IMR-90 (cell line): ENCODE data around the gene EXOC4. TPM values are rescaled to one million over a fixed set of nuclear protein-coding genes. Genes with fewer than 3 reads are reported as not detected.

Experiments
- ATAC-seq: fragments of 200-7000 bp; cut with Tn5 transposase; 2 replicates; pipeline ENCODE4 v1.9.1; 2020; ENCODE audit warnings: low read depth, mild to moderate bottlenecking, moderate library complexity
- BruUV-seq: library from RNA; stranded (reverse); fragments of 400-500 nt; replicated peaks from 2 replicates; lab custom pipeline; 2021; lab: Mats Ljungman, UMichigan
- CTCF ChIA-PET: fragments of 300-600 bp; formaldehyde crosslinking; extraction: SDS; loops from one replicate; lab custom pipeline; 2021; ENCODE audit warnings: antibody characterized with exemption; lab: Yijun Ruan, JAX
- POLR2A ChIA-PET: fragments of 300-600 bp; sonication (Branson Sonifier 250); formaldehyde crosslinking; loops from one replicate; lab custom pipeline; 2022; ENCODE audit warnings: antibody characterized with exemption; ENCODE audit not compliant: unreplicated experiment; lab: Charles Lee
- DNase-seq: peaks from one replicate; pipeline ENCODE4 v3.0.0; 2013
- H2AFZ ChIP-seq: replicated peaks from 2 replicates; pipeline ENCODE3; 2013; ENCODE audit warnings: low read length, mild to moderate bottlenecking; ENCODE audit not compliant: poor library complexity
- H2AK5ac ChIP-seq: 2 replicates; pipeline ENCODE4 v1.6.1; 2013; ENCODE audit warnings: low read depth, low read length, inconsistent platforms
- H2AK9ac ChIP-seq: replicated peaks from 2 replicates; pipeline ENCODE3; 2013; ENCODE audit warnings: mild to moderate bottlenecking, low read depth, low read length, moderate library complexity; ENCODE audit not compliant: poor library complexity
- H2BK120ac ChIP-seq: 2 replicates; pipeline ENCODE4 v1.6.1; 2013; ENCODE audit warnings: low read depth, low read length, inconsistent platforms
- H2BK15ac ChIP-seq: 3 replicates; pipeline ENCODE4 v1.6.1; 2013; ENCODE audit warnings: low read depth, low read length, inconsistent platforms
- H2BK20ac ChIP-seq: 2 replicates; pipeline ENCODE4 v1.6.1; 2013; ENCODE audit warnings: low read depth, mild to moderate bottlenecking, inconsistent platforms, low read length, moderate library complexity
- H2BK5ac ChIP-seq: 2 replicates; pipeline ENCODE4 v1.6.1; 2013; ENCODE audit warnings: mild to moderate bottlenecking, low read depth, low read length, inconsistent platforms; ENCODE audit not compliant: poor library complexity, severe bottlenecking
- H3K14ac ChIP-seq: replicated peaks from 2 replicates; pipeline ENCODE4 v1.6.1; 2013; ENCODE audit warnings: low read depth, low read length, inconsistent platforms
- H3K18ac ChIP-seq: 2 replicates; pipeline ENCODE4 v1.6.1; 2013; ENCODE audit warnings: low read depth, low read length, control low read depth
- H3K23ac ChIP-seq: 2 replicates; pipeline ENCODE4 v1.6.1; 2013; ENCODE audit warnings: low read depth, low read length, inconsistent platforms
- H3K27ac ChIP-seq: 2 replicates; pipeline ENCODE4 v1.5.1; 2013; ENCODE audit warnings: mild to moderate bottlenecking, control low read depth, low read length; ENCODE audit not compliant: insufficient read depth
- H3K27me3 ChIP-seq: 2 replicates; pipeline ENCODE4 v1.6.1; 2013; ENCODE audit warnings: low read length; ENCODE audit not compliant: control insufficient read depth, insufficient read depth
- H3K36me3 ChIP-seq: 2 replicates; pipeline ENCODE4 v1.6.1; 2013; ENCODE audit warnings: low read length, mixed read lengths; ENCODE audit not compliant: control insufficient read depth, insufficient read depth
- H3K4ac ChIP-seq: 2 replicates; pipeline ENCODE4 v1.6.1; 2013; ENCODE audit warnings: low read depth, low read length, inconsistent platforms
- H3K4me1 ChIP-seq: 2 replicates; pipeline ENCODE4 v1.6.1; 2013; ENCODE audit warnings: low read length, mixed read lengths; ENCODE audit not compliant: control insufficient read depth, insufficient read depth
- H3K4me2 ChIP-seq: 2 replicates; pipeline ENCODE4 v1.6.1; 2013; ENCODE audit warnings: low read depth, mild to moderate bottlenecking, control low read depth, low read length, moderate library complexity
- H3K4me3 ChIP-seq: 2 replicates; pipeline ENCODE4 v1.5.1; 2013; ENCODE audit warnings: low read depth, mild to moderate bottlenecking, control low read depth, low read length, moderate library complexity; ENCODE audit not compliant: insufficient read depth
- H3K56ac ChIP-seq: 2 replicates; pipeline ENCODE4 v1.6.1; 2013; ENCODE audit warnings: low read length, inconsistent platforms; ENCODE audit not compliant: insufficient read depth; ENCODE audit errors: extremely low read depth
- H3K79me1 ChIP-seq, 2 experiments: 2 replicates each; pipeline ENCODE4 v1.6.1; 2013; ENCODE audit warnings: low read length in 2 of 2, inconsistent platforms in 1 of 2, low read depth in 1 of 2
- H3K9ac ChIP-seq: 2 replicates; pipeline ENCODE4 v1.6.1; 2013; ENCODE audit warnings: low read depth, low read length, control low read depth
- H3K9me1 ChIP-seq: 2 replicates; pipeline ENCODE4 v1.6.1; 2013; ENCODE audit warnings: low read length, inconsistent platforms; ENCODE audit not compliant: insufficient read depth
- H3K9me3 ChIP-seq: 2 replicates; pipeline ENCODE4 v1.6.1; 2013; ENCODE audit warnings: low read length; ENCODE audit not compliant: control insufficient read depth, insufficient read depth
- H4K20me1 ChIP-seq: 2 replicates; pipeline ENCODE4 v1.6.1; 2013; ENCODE audit warnings: low read length, inconsistent platforms; ENCODE audit not compliant: insufficient read depth
- H4K5ac ChIP-seq: 2 replicates; pipeline ENCODE4 v1.6.1; 2013; ENCODE audit warnings: mild to moderate bottlenecking, low read depth, low read length, control low read depth
- H4K8ac ChIP-seq, 2 experiments: 2 replicates each; pipeline ENCODE4 v1.6.1; 2013; ENCODE audit warnings: low read depth in 2 of 2, low read length in 2 of 2, control low read depth in 1 of 2, inconsistent platforms in 1 of 2
- H4K91ac ChIP-seq: 2 replicates; pipeline ENCODE4 v1.6.1; 2013; ENCODE audit warnings: low read depth, low read length, inconsistent platforms; ENCODE audit not compliant: insufficient read depth
- BHLHE40 ChIP-seq: fragments of 150-350 bp; IDR thresholded peaks from 2 replicates; pipeline ENCODE4 v1.6.1; 2016; ENCODE audit warnings: mild to moderate bottlenecking, low read depth, low read length
- CEBPB ChIP-seq: IDR thresholded peaks from 2 replicates; pipeline ENCODE4 v1.6.1; 2012; ENCODE audit warnings: low read depth, low read length, improper control_type of control experiment
- CHD1 ChIP-seq: IDR thresholded peaks from 2 replicates; pipeline ENCODE4 v1.6.1; 2012; ENCODE audit warnings: low read depth, low read length, improper control_type of control experiment
- FOS ChIP-seq: fragments of 150-350 bp; IDR thresholded peaks from 2 replicates; pipeline ENCODE4 v1.6.1; 2016; ENCODE audit warnings: low read depth, low read length
- MAFK ChIP-seq: IDR thresholded peaks from 2 replicates; pipeline ENCODE4 v1.6.1; 2012; ENCODE audit warnings: low read depth, low read length, improper control_type of control experiment
- MAZ ChIP-seq: IDR thresholded peaks from 2 replicates; pipeline ENCODE4 v1.6.1; 2012; ENCODE audit warnings: low read depth, mild to moderate bottlenecking, low read length, improper control_type of control experiment, moderate library complexity, borderline replicate concordance
- MXI1 ChIP-seq: IDR thresholded peaks from 2 replicates; pipeline ENCODE4 v1.6.1; 2012; ENCODE audit warnings: low read depth, mild to moderate bottlenecking, low read length, moderate library complexity, borderline replicate concordance
- NFE2L2 ChIP-seq: fragments of 150-350 bp; IDR thresholded peaks from 2 replicates; pipeline ENCODE4 v1.6.1; 2016; ENCODE audit warnings: low read depth, mild to moderate bottlenecking, low read length
- POLR2A ChIP-seq: IDR thresholded peaks from 2 replicates; pipeline ENCODE4 v1.6.1; 2012; ENCODE audit warnings: mild to moderate bottlenecking, low read depth, low read length
- RAD21 ChIP-seq: IDR thresholded peaks from 2 replicates; pipeline ENCODE4 v1.6.1; 2012; ENCODE audit warnings: low read length, improper control_type of control experiment
- RCOR1 ChIP-seq: IDR thresholded peaks from 2 replicates; pipeline ENCODE4 v1.6.1; 2012; ENCODE audit warnings: mild to moderate bottlenecking, low read length, improper control_type of control experiment; ENCODE audit not compliant: insufficient replicate concordance
- RFX5 ChIP-seq: IDR thresholded peaks from 2 replicates; pipeline ENCODE4 v1.8.0; 2012; ENCODE audit warnings: low read depth, mild to moderate bottlenecking, low read length, moderate library complexity
- SMC3 ChIP-seq: fragments of 150-350 bp; IDR thresholded peaks from 2 replicates; pipeline ENCODE4 v1.6.1; 2016; ENCODE audit warnings: low read depth, mild to moderate bottlenecking, antibody characterized with exemption, low read length, moderate library complexity
- WGBS, 2 experiments: methylation state at CpG; one replicate each; pipeline versions ENCODE4 v1.1.5 to v1.1.7; 2013; ENCODE audit warnings: missing lambda C conversion rate in 2 of 2; ENCODE audit not compliant: insufficient read length in 1 of 2; ENCODE audit errors: extremely low coverage in 2 of 2; 5-methylcytosine and 5-hydroxymethylcytosine counted together
- dilution Hi-C: fragments of 300-500 bp; cut with HindIII; formaldehyde crosslinking; loops from one replicate; pipeline ENCODE4 v1.14.3; 2018; ENCODE audit warnings: low sequenced_read_pairs; ENCODE audit not compliant: unreplicated experiment
- in situ Hi-C: fragments of 300-500 bp; cut with MboI; formaldehyde crosslinking; loops from 3 replicates; pipeline ENCODE4 v1.14.3; 2019; ENCODE audit warnings: low sequenced_read_pairs, inconsistent platforms, mixed read lengths
- intact Hi-C: fragments of 100-400 bp; cut with micrococcal nuclease; formaldehyde crosslinking; loops from 2 replicates; pipeline ENCODE4 v1.10.0; 2022
- polyA plus RNA-seq, 3 experiments: library from polyadenylated mRNA; depleted of rRNA; stranded (reverse); fragments of >200 nt; gene quantifications; 2 replicates each; pipeline ENCODE4 v1.2.3, GENCODE V29; 2012; ENCODE audit warnings: low replicate concordance in 1 of 3
- total RNA-seq: library from RNA; depleted of rRNA; stranded (reverse); fragments of >200 nt; gene quantifications from 2 replicates; pipeline ENCODE4 v1.2.3, GENCODE V29; 2012
- TF ChIP-seq, protein P1 (sequence below): conservative IDR thresholded peaks from 2 replicates; pipeline ENCODE4 v1.5.1; 2012; ENCODE audit warnings: mild to moderate bottlenecking, low read depth, low read length, improper control_type of control experiment
- TF ChIP-seq, protein P2 (sequence below): fragments of 150-350 bp; IDR thresholded peaks from 2 replicates; pipeline ENCODE4 v1.6.1; 2016; ENCODE audit warnings: low read depth, mild to moderate bottlenecking, low read length, moderate library complexity, borderline replicate concordance
- TF ChIP-seq, protein P3 (sequence below): fragments of 150-350 bp; IDR thresholded peaks from 2 replicates; pipeline ENCODE4 v1.6.1; 2017; ENCODE audit warnings: mild to moderate bottlenecking, antibody characterized with exemption, low read length, low read depth

Gene EXOC4
- total and polyA plus RNA-seq, 2 of the 4 experiments (the other 2 are of a cell fraction), result 25.4 to 94.6 TPM

DNA sequence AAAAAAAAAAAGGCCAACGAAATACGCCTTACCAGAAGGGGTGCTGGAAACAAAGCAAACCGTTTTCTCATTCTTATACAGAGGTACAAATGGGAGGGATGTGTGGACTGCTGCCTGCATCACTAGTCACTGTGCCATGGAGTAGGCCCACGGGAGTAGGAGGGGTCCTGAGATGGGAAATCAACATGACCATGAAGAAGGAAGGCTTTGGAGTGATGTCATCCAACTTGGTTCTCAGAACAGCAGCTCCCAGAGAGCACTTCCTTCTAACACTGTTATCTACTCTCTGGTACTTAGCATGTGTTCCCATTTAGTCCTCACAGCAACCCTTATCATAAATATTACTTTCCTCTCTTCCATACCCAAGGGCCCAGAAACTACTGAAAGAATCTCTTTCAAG, 814.3 kb downstream of the EXOC4 start:
- Histone ChIP-seq H3K4me3 (no peak overlapping the region), H3K14ac (no peak overlapping the region), H4K20me1 (no peaks in the 10 kb centered on the region), H4K91ac (no peak overlapping the region), H3K9ac (no peak overlapping the region), H2AK5ac (no peak overlapping the region), H2BK20ac (no peak overlapping the region), H3K9me1 (peaks cover 4% of the 10 kb centered on the region; the same call in 1 of the 2 replicates), H2BK120ac (no peak overlapping the region), H3K9me3 (no peaks in the 10 kb centered on the region), H3K56ac (no peak overlapping the region), H3K4me1 (no peaks in the 10 kb centered on the region), H2BK5ac (no peak overlapping the region), H3K79me1 (no peaks in the 10 kb centered on the region), H4K5ac (no peak overlapping the region), H2BK15ac (no peak overlapping the region), H2AFZ (no peak overlapping the region), H3K18ac (no peak overlapping the region), H2AK9ac (no peak overlapping the region), H3K27me3 (no peaks in the 10 kb centered on the region), H3K36me3 (no peaks in the 10 kb centered on the region), H3K4me2 (no peak overlapping the region), H4K8ac (no peak overlapping the region), H3K23ac (no peak overlapping the region), H3K27ac (no peak overlapping the region), H3K4ac (no peak overlapping the region)
- BruUV-seq, result no TSS peak
- ChIA-PET POLR2A (no interaction called here), CTCF (no interaction called here)
- ATAC-seq (no peak), DNase-seq (no peak)
- dilution Hi-C loops, result no loop called here
- no CpG with 5 or more reads among the region's 4 CpGs for WGBS, 2 experiments
- TF ChIP-seq, protein P1, sequence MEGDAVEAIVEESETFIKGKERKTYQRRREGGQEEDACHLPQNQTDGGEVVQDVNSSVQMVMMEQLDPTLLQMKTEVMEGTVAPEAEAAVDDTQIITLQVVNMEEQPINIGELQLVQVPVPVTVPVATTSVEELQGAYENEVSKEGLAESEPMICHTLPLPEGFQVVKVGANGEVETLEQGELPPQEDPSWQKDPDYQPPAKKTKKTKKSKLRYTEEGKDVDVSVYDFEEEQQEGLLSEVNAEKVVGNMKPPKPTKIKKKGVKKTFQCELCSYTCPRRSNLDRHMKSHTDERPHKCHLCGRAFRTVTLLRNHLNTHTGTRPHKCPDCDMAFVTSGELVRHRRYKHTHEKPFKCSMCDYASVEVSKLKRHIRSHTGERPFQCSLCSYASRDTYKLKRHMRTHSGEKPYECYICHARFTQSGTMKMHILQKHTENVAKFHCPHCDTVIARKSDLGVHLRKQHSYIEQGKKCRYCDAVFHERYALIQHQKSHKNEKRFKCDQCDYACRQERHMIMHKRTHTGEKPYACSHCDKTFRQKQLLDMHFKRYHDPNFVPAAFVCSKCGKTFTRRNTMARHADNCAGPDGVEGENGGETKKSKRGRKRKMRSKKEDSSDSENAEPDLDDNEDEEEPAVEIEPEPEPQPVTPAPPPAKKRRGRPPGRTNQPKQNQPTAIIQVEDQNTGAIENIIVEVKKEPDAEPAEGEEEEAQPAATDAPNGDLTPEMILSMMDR, result no peak
- TF ChIP-seq RFX5 (no peak), NFE2L2 (no peak), SMC3 (no peak), FOS (no peak), CEBPB (no peak), CHD1 (no peak), BHLHE40 (no peak), POLR2A (no peak), RCOR1 (no peak), RAD21 (no peak), MAZ (no peak), MXI1 (no peak), MAFK (no peak)
- TF ChIP-seq, protein P2, sequence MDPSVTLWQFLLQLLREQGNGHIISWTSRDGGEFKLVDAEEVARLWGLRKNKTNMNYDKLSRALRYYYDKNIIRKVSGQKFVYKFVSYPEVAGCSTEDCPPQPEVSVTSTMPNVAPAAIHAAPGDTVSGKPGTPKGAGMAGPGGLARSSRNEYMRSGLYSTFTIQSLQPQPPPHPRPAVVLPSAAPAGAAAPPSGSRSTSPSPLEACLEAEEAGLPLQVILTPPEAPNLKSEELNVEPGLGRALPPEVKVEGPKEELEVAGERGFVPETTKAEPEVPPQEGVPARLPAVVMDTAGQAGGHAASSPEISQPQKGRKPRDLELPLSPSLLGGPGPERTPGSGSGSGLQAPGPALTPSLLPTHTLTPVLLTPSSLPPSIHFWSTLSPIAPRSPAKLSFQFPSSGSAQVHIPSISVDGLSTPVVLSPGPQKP, result no peak
- TF ChIP-seq, protein P3, sequence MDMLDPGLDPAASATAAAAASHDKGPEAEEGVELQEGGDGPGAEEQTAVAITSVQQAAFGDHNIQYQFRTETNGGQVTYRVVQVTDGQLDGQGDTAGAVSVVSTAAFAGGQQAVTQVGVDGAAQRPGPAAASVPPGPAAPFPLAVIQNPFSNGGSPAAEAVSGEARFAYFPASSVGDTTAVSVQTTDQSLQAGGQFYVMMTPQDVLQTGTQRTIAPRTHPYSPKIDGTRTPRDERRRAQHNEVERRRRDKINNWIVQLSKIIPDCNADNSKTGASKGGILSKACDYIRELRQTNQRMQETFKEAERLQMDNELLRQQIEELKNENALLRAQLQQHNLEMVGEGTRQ, result no peak
- in situ Hi-C loops, result no loop called here
- intact Hi-C loops, result no loop called here
